K562 (cell line): ENCODE data around the gene SETDB1. TPM values are rescaled to one million over a fixed set of nuclear protein-coding genes. Genes with fewer than 3 reads are reported as not detected.
A peak's percentile ranks its signal among the peaks of the same experiment; 100 is the strongest.

ENCODE experiments used
- ARID1B ChIP-seq: fragments of 450-650 bp; IDR thresholded peaks from 2 replicates; pipeline ENCODE4 v1.6.1; 2016; ENCODE audit warnings: antibody characterized with exemption, mild to moderate bottlenecking, inconsistent platforms
- CTBP1 ChIP-seq: fragments of 450-650 bp; IDR thresholded peaks from 2 replicates; pipeline ENCODE4 v1.6.1; 2016; ENCODE audit warnings: borderline replicate concordance
- CTCFL ChIP-seq: IDR thresholded peaks from 2 replicates; pipeline ENCODE4 v1.6.1; 2011; ENCODE audit warnings: borderline replicate concordance, low read depth, mild to moderate bottlenecking, moderate library complexity, low read length; ENCODE audit not compliant: insufficient read depth, poor library complexity, severe bottlenecking
- DMBX1 ChIP-seq: fragments of 250-450 bp; sonication (Bioruptor Pico); IDR thresholded peaks from 2 replicates; pipeline ENCODE4 v1.8.0; 2022; ENCODE audit warnings: inconsistent platforms, mild to moderate bottlenecking, moderate library complexity, borderline replicate concordance
- ELF2 ChIP-seq: fragments of 250-450 bp; sonication (Bioruptor Pico); IDR thresholded peaks from 2 replicates; pipeline ENCODE4 v1.5.0; 2021; ENCODE audit warnings: mild to moderate bottlenecking
- EWSR1 ChIP-seq: fragments of 450-650 bp; IDR thresholded peaks from 2 replicates; pipeline ENCODE4 v1.6.1; 2018; ENCODE audit warnings: borderline replicate concordance, mild to moderate bottlenecking, low read depth, moderate library complexity; ENCODE audit not compliant: partially characterized antibody
- FOXJ2 ChIP-seq: fragments of 200-800 bp; sonication (Bioruptor generic); IDR thresholded peaks from 2 replicates; pipeline ENCODE4 v1.6.1; 2016; ENCODE audit warnings: missing genetic modification characterization, missing compliant biosample characterization
- GATAD2B ChIP-seq: fragments of 450-650 bp; IDR thresholded peaks from 2 replicates; pipeline ENCODE4 v1.6.1; 2017; ENCODE audit warnings: mild to moderate bottlenecking, borderline replicate concordance
- HES1 ChIP-seq: fragments of 450-650 bp; IDR thresholded peaks from 2 replicates; pipeline ENCODE4 v1.6.1; 2016; ENCODE audit warnings: low read depth, mild to moderate bottlenecking, moderate library complexity
- NFIC ChIP-seq: fragments of 450-650 bp; IDR thresholded peaks from 2 replicates; pipeline ENCODE4 v1.6.1; 2017; ENCODE audit warnings: mild to moderate bottlenecking, inconsistent platforms
- NR2C2 ChIP-seq, 2 experiments: fragments of 200-800 bp in 1 of 2; sonication (Bioruptor generic) in 1 of 2; sonication (generic) in 1 of 2; formaldehyde crosslinking in 1 of 2; IDR thresholded peaks; 2 replicates each; pipeline versions ENCODE4 v1.6.1 to v1.8.0; 2016 to 2022; ENCODE audit warnings: mild to moderate bottlenecking in 1 of 2, missing compliant biosample characterization in 1 of 2, missing genetic modification characterization in 1 of 2, missing genetic modification reagents in 1 of 2
- POLR2AphosphoS5 ChIP-seq: IDR thresholded peaks from 2 replicates; pipeline ENCODE4 v1.6.1; 2011; ENCODE audit warnings: mild to moderate bottlenecking, low read depth, low read length, moderate library complexity; ENCODE audit not compliant: control insufficient read depth, insufficient read depth
- POLR2H ChIP-seq: IDR thresholded peaks from 2 replicates; pipeline ENCODE4 v1.6.1; 2016; ENCODE audit warnings: missing genetic modification characterization, low read depth, mild to moderate bottlenecking, control low read depth, missing compliant biosample characterization, moderate library complexity
- RBM25 ChIP-seq: fragments of 200-400 bp; formaldehyde crosslinking; IDR thresholded peaks from 2 replicates; pipeline ENCODE4 v1.6.1; 2018; ENCODE audit warnings: low read length, low read depth, moderate library complexity; ENCODE audit not compliant: severe bottlenecking
- SAP30 ChIP-seq: fragments of 200-600 bp; sonication (generic); IDR thresholded peaks from 2 replicates; pipeline ENCODE4 v1.6.1; 2012; ENCODE audit warnings: borderline replicate concordance, low read depth, mild to moderate bottlenecking, moderate library complexity, low read length, control low read depth, inconsistent platforms; ENCODE audit not compliant: insufficient read depth, poor library complexity, severe bottlenecking
- SP1 ChIP-seq: sonication (generic); formaldehyde crosslinking; IDR thresholded peaks from 2 replicates; pipeline ENCODE4 v1.8.1; 2022; ENCODE audit warnings: mild to moderate bottlenecking, missing genetic modification reagents
- SREBF2 ChIP-seq: sonication (generic); formaldehyde crosslinking; IDR thresholded peaks from 2 replicates; pipeline ENCODE4 v1.4.0; 2020; ENCODE audit warnings: mild to moderate bottlenecking, missing genetic modification reagents
- TGIF2 ChIP-seq: sonication (generic); formaldehyde crosslinking; IDR thresholded peaks from 2 replicates; pipeline ENCODE4 v1.8.1; 2022; ENCODE audit warnings: mild to moderate bottlenecking, missing genetic modification reagents, moderate library complexity
- USF1 ChIP-seq: sonication (generic); formaldehyde crosslinking; IDR thresholded peaks from 2 replicates; pipeline ENCODE4 v1.9.0; 2022; ENCODE audit warnings: mild to moderate bottlenecking, missing genetic modification reagents
- ZNF239 ChIP-seq: fragments of 250-450 bp; sonication (Bioruptor Pico); IDR thresholded peaks from 2 replicates; pipeline ENCODE4 v1.4.0; 2020; ENCODE audit warnings: mild to moderate bottlenecking
- ZNF696 ChIP-seq: fragments of 250-450 bp; sonication (Bioruptor Pico); conservative IDR thresholded peaks from 2 replicates; pipeline ENCODE4 v1.4.0; 2020; ENCODE audit warnings: mild to moderate bottlenecking, moderate library complexity
- polyA plus RNA-seq, 8 experiments: library from polyadenylated mRNA; depleted of rRNA in 4 of 8; stranded (reverse) in 5 of 8; unstranded in 3 of 8; fragments of >200 nt; fragmentation: Nextera tagmentation in 2 of 8; fragmentation: Illumina TruSeq in 1 of 8; extraction: Ambion mirVana in 2 of 8; extraction: Trizol in 1 of 8; gene quantifications; 2 replicates each; pipeline versions ENCODE4 v1.2.1 to v1.2.3, GENCODE V29; 2011 to 2014; ENCODE audit warnings: inconsistent platforms in 1 of 8, missing spikeins in 1 of 8
- total RNA-seq, 7 experiments: library from RNA; depleted of rRNA in 6 of 7; stranded (reverse); fragments of >200 nt in 6 of 7; fragmentation: Illumina TruSeq in 2 of 7; extraction: Trizol in 2 of 7; gene quantifications; 2 replicates each; pipeline versions ENCODE4 v1.2.1 to v1.2.3, GENCODE V29; 2011 to 2021; ENCODE audit warnings: low replicate concordance in 1 of 7
- TF ChIP-seq, protein P1 (sequence below): fragments of 200-800 bp; sonication (Bioruptor generic); IDR thresholded peaks from 2 replicates; pipeline ENCODE4 v1.6.1; 2017; ENCODE audit warnings: missing genetic modification characterization, missing compliant biosample characterization

Gene SETDB1
- total and polyA plus RNA-seq, 9 of the 15 experiments (the other 6 are each of a cell fraction or from before 2014, with no cell fraction given): 21.5 to 64.4 (median 42.0) TPM

DNA sequence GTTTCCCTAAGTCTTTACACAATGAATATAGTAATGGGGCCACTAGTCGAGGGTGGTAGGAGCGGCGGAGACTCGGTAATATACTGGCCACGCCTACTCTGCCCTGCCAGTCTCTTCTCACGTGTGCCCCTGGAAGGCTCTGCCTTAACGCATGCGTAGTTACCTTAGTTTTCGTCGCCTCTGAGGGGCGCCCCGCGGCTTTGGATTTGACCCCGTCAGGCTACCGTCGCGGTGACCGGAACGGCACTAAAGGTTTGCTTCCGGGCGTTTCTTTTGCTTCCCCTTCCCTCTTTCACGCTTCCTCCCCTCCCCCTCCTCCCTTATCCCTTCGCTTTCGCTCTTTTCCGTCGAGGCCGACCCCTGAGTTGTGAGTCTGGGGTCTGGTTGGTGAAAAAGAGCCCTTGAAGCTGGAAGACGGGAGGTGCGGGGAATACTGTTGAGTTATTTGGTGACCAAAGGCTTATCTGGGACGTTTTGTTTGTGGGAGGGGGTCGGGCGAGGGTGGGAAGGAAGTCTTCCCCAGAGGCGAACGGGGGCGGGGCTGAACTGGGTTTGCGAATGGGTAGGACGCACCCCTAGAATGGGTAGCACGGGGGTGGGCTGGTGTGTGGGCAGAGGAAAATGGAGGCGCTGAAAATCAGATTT lies at the start of gene SETDB1 (continued):
- TF ChIP-seq HES1: no peak
- no peak for TF ChIP-seq EWSR1
- TF ChIP-seq NR2C2 (CRISPR knock-in tag; IDR thresholded peaks at IDR 0.05): peak; percentile 87
- peak; percentile 99 for TF ChIP-seq NR2C2 (tag; IDR thresholded peaks at IDR 0.05)
- TF ChIP-seq TGIF2: no peak
- TF ChIP-seq CTCFL: peak; percentile 81
- TF ChIP-seq POLR2H: 0 out of 2 replicates have a peak, but pooled peaks have one; percentile 52
- TF ChIP-seq POLR2AphosphoS5: peak; percentile 90
- peak; percentile 85 for TF ChIP-seq USF1 (CRISPR knock-in tag)
- TF ChIP-seq ELF2 (CRISPR knock-in tag): 0 out of 2 replicates have a peak, but pooled peaks have one; percentile 28
- peak; percentile 58; the same call in 1 of the 2 replicates for TF ChIP-seq FOXJ2 (tag)
- peak; percentile 49; the same call in 1 of the 2 replicates for TF ChIP-seq CTBP1
- TF ChIP-seq SP1 (CRISPR knock-in tag): peak; percentile 66
- TF ChIP-seq SREBF2: no peak
- no peak for TF ChIP-seq GATAD2B
- TF ChIP-seq ARID1B: peak; percentile 46; the same call in 1 of the 2 replicates
- peak; percentile 20; the same call in 1 of the 2 replicates for TF ChIP-seq NFIC
- no peak for TF ChIP-seq ZNF696 (CRISPR knock-in tag)
- no peak for TF ChIP-seq RBM25
- TF ChIP-seq, protein P1, sequence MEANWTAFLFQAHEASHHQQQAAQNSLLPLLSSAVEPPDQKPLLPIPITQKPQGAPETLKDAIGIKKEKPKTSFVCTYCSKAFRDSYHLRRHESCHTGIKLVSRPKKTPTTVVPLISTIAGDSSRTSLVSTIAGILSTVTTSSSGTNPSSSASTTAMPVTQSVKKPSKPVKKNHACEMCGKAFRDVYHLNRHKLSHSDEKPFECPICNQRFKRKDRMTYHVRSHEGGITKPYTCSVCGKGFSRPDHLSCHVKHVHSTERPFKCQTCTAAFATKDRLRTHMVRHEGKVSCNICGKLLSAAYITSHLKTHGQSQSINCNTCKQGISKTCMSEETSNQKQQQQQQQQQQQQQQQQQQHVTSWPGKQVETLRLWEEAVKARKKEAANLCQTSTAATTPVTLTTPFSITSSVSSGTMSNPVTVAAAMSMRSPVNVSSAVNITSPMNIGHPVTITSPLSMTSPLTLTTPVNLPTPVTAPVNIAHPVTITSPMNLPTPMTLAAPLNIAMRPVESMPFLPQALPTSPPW (CRISPR knock-in tag): peak; percentile 92
- TF ChIP-seq ZNF239: no peak
- TF ChIP-seq SAP30: peak; percentile 64
- TF ChIP-seq DMBX1: 0 out of 2 replicates have a peak, but pooled peaks have one; percentile 28
